Cerebellar nuclear complex (tissue), 1 donor: ENCODE measurements around the gene DEGS2.

Source experiments
- DNase-seq, 2 experiments: peaks; one replicate each; lab custom pipeline; 2025; lab: John Stamatoyannopoulos, UW

DEGS2 gene

DNA sequence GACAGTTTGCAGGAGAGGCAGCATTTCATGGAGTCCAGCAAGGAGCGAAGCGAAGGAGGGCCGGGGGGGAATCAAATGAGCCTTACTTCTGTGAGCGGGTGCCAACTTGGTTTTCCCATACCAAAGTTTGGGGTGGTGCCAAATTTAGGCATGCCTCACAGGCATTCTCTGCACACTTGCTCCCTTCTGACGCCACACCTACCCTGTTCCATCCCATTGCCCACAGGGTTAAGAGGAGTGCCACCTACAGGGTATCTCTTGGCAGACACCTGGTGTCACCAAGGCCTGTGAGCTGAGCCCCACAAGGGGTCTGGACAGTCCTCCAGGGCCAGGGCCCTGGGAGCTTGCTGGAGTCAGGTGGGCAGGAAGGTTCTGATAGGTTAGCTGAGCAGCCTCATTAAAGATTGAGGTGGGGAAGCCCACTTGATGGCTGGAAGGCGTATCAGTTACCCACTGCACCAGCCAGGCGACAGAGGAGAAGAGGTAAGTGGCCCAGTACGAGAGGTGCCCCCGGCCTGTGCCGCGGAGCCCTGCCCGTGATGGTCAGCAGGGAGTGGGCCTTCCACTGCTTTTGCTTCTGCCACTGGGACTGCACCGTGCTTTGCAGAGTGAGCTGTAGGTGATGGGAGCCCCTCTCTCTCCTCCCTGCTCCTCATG, 45.2 kb downstream of the DEGS2 start:
- DNase-seq, result no peak

GRCh38 chr14:100111931-100112704, 47.3 kb downstream of the DEGS2 start:
- no peak for DNase-seq

DNA sequence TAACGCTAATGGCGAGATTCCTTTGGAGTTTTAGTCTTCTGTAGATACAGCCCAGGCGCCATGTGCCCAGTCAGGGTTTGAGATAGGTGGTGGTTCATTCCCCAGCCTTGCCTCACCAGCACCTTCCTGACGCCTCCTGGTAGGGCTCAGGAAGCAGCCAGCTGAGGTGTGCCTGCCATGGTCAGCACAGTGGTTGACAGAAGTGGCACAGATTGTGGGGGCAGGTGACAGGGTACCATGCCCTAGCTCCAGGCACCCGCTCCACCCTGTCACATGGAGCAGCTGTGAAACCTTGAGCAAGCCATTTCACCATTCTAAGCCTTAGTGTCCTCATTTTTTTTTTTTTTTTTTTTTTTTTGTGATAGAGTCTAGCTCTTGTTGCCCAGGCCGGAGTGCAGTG, 48.6 kb downstream of the DEGS2 start:
- DNase-seq, result no peak

DNA sequence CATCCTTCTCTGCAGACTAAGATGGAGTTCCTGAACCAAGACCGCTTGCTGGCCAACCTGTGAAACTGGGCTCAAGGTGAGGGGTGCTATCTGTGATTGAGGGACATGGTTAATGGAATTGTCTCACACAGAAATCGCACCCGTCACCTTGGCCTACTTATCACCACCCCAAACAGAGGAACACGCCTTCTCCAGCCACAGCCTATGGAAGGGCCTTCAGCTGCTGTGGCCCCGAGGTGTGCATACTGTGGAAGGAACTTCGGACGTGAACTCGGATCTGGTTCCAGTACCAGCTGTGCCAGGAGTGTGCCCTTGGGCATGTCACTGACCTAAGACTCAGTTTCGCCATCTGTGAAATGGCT, 49.9 kb downstream of the DEGS2 start:
- DNase-seq, result no peak

GRCh38 chr14:100108840-100109593, 50.4 kb downstream of the DEGS2 start:
- no peak for DNase-seq

- DNase-seq, result no peak
These were observed 51.2 kb downstream of the DEGS2 start for GRCh38 chr14:100108042-100108825.

DNA sequence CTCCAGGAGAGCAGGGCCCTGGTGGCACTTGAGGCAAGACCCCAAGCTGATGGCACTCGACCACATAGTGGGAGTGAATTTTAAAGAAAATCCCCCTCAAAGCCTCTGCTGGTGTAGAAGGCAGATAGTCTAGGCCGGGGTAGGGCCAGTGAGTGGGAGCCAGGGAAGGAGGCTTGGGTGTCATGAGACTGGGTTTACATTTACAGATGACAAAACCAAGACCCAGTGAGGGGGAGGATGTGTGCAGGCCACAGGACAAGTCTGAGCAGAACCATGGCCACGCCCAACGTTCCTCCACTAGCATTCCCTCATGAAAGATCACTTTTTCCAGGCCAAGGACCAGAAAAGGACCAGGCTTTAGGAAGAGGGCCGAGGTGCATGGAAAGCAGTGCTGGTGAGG, 52.2 kb downstream of the DEGS2 start:
- no peak for DNase-seq

- no peak for DNase-seq
These were observed 53.0 kb downstream of the DEGS2 start for GRCh38 chr14:100106250-100107112.

- DNase-seq, result no peak
These were observed 53.9 kb downstream of the DEGS2 start for GRCh38 chr14:100105357-100106169.

- DNase-seq, result no peak
These were observed 54.7 kb downstream of the DEGS2 start for GRCh38 chr14:100104523-100105300.

DNA sequence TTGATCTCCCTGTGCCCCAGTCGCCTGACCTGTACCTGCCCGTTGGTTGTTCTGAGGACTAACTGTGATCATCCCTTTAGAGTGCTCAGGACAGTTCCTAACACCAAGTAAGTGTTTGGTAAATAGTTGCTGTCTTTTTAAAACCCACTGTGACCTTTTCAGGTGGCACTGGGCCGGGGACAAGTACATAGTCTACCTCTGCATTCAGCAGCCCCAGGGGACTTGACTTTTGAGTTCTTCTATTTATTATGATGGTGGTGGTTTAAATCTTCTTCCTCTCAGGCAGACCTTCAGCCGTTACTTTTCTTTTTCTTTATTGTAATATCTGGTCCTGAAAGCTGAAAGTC, 55.5 kb downstream of the DEGS2 start:
- DNase-seq, result no peak

- DNase-seq, result no peak
These were observed 56.0 kb downstream of the DEGS2 start for GRCh38 chr14:100103250-100104005.

GRCh38 chr14:100102156-100102785, 57.2 kb downstream of the DEGS2 start:
- DNase-seq, result no peak

GRCh38 chr14:100100032-100100703, 59.3 kb downstream of the DEGS2 start:
- DNase-seq, result no peak

DNA sequence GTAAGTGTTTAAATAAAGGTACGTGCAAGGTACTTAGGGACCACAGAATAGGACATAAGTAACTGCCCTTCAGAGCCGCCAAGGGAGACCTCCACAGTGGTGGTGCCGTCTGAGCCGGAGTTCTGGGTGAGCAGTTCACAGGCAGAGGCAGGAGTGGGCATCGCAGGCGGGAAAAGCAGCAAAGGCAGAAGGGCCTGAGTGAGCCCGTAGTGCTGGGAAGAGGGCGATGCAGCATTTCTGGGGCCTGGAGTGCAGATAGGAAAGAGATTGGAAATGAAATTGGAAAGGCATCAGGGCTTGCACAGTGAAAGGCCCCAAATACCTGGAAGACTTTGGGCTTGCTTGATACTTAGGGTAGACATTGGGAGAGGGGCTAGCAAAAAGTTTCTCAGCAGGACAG, 61.3 kb downstream of the DEGS2 start:
- no peak for DNase-seq

- no peak for DNase-seq
These were observed 62.8 kb downstream of the DEGS2 start for GRCh38 chr14:100096656-100097055.
